ENCODE results near the gene COLGALT1.

- TF ChIP-seq CTCF (IDR thresholded peaks at IDR 0.05; ENCODE audit: insufficient read depth, low read length) (no peak), POLR2AphosphoS5 (IDR thresholded peaks at IDR 0.05; ENCODE audit: low read depth) (no peak; the same call in 1 of the 2 replicates), REST (IDR thresholded peaks at IDR 0.05; ENCODE audit: insufficient replicate concordance, low read depth) (no peak), GABPA (IDR thresholded peaks at IDR 0.05; ENCODE audit: low read depth) (no peak), SPI1 (IDR thresholded peaks at IDR 0.05; ENCODE audit: borderline replicate concordance, low read depth) (no peak)
Measured at GRCh38 chr19:17579661-17580244, 24.3 kb downstream of the COLGALT1 start.

All from HL-60 (cell line).